KG1 (cell line): ENCODE results near the gene UBXN10.

ENCODE experiments used
- DNase-seq: peaks from one replicate; lab custom pipeline; 2025; lab: John Stamatoyannopoulos, UW

Gene UBXN10

DNA sequence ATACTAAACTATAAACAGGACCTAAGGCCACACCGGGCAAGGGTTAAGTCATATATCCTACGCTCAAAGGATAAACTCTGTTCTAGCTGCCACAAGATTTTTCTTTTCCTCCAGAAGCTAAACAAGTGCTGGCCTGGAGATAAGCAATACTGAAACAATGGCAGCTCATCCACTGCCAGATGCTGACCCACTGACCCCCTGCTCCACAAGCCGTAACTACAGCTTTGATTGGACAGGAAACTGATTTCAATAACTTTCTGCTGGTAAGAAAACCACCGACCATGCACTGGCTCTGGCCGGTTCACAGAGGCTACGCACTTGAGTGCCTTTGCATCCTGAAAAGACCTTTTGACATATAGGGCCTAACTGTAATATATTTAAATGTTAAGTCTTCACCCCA lies 51.8 kb downstream of the UBXN10 start:
- no peak for DNase-seq

DNA sequence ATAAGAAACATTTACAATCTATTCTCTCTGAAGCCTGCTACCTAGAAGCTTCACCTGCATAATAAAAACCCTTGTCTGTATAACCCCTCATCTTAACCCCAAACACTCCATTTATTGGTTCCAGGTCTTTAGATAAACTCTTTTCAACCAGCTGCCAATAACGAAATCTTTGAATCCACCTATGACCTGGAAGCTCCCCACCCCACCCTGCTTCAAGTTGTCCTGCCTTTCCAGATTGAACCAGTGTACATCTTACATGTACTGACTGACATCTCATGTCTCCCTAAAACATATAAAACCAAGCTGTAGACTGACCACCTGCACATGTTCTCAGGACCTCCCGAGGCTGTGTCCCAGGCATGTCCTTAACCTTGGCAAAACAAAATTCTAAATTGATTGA lies 54.1 kb downstream of the UBXN10 start:
- DNase-seq: no peak

DNA sequence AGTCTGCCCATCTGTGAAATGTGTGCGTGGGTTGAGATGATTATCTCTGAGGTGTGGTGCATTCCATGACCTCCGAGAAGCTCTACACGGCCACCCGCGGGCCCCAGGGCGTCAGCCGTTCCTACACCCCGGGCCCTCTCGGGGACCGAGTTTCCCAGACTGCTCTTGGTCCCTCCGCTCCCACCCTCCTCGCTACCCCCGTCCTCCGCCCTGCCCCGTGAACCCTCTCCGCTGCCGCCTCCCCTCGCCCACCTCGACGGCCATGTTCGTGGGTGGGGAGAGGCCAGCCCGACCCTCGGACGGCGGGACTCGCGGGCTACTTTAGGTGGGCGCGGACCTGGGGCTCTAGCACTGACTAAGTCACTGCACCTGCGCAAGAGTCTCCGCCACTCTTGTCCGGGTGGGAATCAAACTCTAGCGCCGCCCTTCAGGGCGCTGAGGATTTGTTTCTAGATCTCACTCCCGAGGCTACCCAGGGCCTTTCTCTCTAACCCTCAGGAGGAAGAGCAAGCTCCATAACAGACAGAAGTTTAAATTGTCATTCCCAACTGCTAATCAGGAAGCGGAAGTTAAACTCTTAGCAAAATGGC lies 57.1 kb downstream of the UBXN10 start:
- no peak for DNase-seq
